ENCODE data around the gene RBFOX1.

The RBFOX1 gene

DNA sequence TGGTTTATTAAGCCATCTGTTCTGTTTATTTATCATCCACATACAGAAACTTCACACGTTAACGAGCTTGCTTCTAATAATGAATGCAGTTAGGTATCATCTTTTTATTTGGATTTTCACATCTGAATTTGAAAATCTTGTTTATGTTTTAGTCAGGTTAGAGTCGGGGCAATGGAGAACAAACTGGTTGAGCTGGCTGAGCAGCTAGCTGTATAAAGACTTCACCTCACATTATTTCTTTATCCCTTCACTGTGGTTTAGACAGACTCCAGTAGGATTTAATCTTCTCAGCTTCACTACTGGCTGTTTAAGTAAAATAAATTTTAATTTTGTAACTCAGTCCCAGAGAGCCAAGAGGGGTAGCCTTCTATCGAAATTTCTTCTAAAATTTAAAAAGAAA, 415.9 kb downstream of the RBFOX1 start:
- in situ Hi-C loops (cut with HindIII; ENCODE audit: low sequenced_read_pairs): no loop called here

DNA sequence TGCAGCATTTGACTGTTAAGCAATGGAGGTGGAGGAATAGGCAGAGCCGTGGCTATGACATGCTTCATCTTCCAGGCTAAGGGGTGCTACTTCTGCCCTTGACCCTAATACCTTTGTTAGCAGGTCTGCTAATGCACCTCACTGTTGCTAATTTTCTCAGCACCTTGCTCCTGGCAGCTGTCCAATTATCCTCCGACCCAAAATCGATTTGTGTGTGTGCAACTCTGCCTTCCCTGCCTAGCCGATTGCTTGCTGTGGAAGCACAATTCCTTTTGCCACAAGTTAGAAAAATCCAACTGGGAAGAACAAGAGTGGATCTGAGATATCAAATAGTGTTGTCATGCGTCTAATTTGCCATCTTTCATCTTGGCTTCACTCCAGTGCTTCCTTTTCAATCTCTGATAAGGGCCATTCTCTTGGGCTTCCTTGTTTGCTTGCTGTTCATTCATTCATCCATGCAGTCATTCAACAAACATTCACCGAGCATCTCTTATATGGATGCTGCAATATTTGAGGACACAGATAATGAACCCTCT, 422.8 kb downstream of the RBFOX1 start:
- in situ Hi-C loops (cut with HindIII; ENCODE audit: low sequenced_read_pairs): no loop called here
